ENCODE results near the gene NELFB. TPM values are rescaled to one million over a fixed set of nuclear protein-coding genes. Genes with fewer than 3 reads are reported as not detected.
A peak's percentile ranks its signal among the peaks of the same experiment; 100 is the strongest.
"Not testable (repeated sequence)": the region's sequence is repeated elsewhere in the genome, so short reads cannot be mapped to it uniquely, and the experiment has no call there.

NELFB gene
- polyA plus RNA-seq, 1 donor from 2014 or later = 64.7 TPM

DNA sequence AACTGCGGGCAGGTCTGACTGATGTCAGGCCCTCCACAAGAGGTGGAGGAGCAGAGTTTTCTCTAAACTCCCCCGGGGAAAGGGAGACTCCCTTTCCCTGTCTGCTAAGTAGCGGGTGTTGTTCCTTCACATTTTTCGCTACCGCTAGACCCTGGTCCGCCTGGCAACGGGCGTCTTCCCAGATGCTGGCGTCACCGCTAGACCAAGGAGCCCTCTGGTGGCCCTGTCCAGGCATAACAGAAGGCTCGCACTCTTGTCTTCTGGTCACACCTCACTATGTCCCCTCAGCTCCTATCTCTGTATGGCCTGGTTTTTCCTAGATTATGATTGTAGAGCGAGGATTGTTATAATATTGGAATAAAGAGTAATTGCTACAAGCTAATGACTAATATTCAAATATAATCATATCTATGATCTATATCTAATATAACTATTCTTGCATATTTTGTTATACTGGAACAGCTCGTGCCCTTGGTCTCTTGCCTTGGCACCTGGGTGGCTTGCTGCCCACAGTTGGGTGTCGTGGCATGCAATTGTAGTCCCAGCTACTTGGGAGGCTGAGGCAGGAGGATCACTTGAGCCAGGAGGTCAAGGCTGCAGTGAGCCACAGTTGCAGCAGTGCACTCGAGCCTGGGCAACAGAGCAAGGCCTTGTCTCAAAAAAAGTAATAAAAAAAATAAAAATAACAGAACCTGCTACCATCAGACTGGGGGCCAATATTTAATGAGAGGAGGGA is 7.2 kb downstream of the NELFB start:
- not testable (repeated sequence) for H3K9me2 ChIP-seq (ENCODE audit: insufficient read depth, low read length); H3K9ac ChIP-seq (ENCODE audit: low read length); H3K79me2 ChIP-seq (replicated peaks; ENCODE audit: insufficient read depth, low read length); H3K9me3 ChIP-seq (ENCODE audit: low read length); H3K4me2 ChIP-seq (ENCODE audit: low read length); H3K4me3 ChIP-seq (ENCODE audit: low read length); H3K36me3 ChIP-seq (ENCODE audit: insufficient read depth, low read length); H4K20me1 ChIP-seq (ENCODE audit: insufficient read depth); H3K27me3 ChIP-seq (ENCODE audit: insufficient read depth, low read depth, low read length); H3F3A ChIP-seq (ENCODE audit: insufficient read depth, low read length, poor library complexity, severe bottlenecking); H2AFZ ChIP-seq (ENCODE audit: low read depth, low read length); H3K27ac ChIP-seq (ENCODE audit: low read length)
- TF ChIP-seq SMC3 (conservative IDR thresholded peaks at IDR 0.05; ENCODE audit: poor library complexity) (peak; percentile 48), RAD21 (conservative IDR thresholded peaks at IDR 0.05) (peak; percentile 29)
- TF ChIP-seq, protein P1, sequence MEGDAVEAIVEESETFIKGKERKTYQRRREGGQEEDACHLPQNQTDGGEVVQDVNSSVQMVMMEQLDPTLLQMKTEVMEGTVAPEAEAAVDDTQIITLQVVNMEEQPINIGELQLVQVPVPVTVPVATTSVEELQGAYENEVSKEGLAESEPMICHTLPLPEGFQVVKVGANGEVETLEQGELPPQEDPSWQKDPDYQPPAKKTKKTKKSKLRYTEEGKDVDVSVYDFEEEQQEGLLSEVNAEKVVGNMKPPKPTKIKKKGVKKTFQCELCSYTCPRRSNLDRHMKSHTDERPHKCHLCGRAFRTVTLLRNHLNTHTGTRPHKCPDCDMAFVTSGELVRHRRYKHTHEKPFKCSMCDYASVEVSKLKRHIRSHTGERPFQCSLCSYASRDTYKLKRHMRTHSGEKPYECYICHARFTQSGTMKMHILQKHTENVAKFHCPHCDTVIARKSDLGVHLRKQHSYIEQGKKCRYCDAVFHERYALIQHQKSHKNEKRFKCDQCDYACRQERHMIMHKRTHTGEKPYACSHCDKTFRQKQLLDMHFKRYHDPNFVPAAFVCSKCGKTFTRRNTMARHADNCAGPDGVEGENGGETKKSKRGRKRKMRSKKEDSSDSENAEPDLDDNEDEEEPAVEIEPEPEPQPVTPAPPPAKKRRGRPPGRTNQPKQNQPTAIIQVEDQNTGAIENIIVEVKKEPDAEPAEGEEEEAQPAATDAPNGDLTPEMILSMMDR (IDR thresholded peaks at IDR 0.05; ENCODE audit: poor library complexity, severe bottlenecking) = peak; percentile 56

DNA sequence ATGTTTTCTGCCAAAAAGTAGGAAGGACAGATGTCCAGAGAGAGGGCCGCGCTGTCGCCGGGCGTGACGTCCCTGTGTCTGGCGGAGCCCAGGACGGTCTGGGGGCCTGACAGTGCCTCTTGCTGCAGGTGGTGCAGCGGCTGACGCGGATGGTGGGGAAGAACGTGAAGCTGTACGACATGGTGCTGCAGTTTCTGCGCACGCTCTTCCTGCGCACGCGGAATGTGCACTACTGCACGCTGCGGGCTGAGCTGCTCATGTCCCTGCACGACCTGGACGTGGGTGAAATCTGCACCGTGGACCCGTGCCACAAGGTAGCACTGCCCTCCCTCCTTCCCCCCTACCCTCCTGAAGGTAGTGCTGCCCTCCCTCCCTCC is 7.8 kb downstream of the NELFB start:
- H3K4me3 ChIP-seq (ENCODE audit: low read length) = no peak overlapping the region

GRCh38 chr9:137263506-137263905 is 8.4 kb downstream of the NELFB start:
- Histone ChIP-seq H3K9me2 (ENCODE audit: insufficient read depth, low read length) (no peaks in the 10 kb centered on the region), H3K79me2 (replicated peaks; ENCODE audit: insufficient read depth, low read length) (no peaks in the 10 kb centered on the region), H3K9ac (ENCODE audit: low read length) (no peak overlapping the region), H3K9me3 (ENCODE audit: low read length) (no peaks in the 10 kb centered on the region), H3K4me3 (ENCODE audit: low read length) (no peak overlapping the region), H3F3A (ENCODE audit: insufficient read depth, low read length, poor library complexity, severe bottlenecking) (no peaks in the 10 kb centered on the region), H3K4me2 (ENCODE audit: low read length) (no peak overlapping the region), H2AFZ (ENCODE audit: low read depth, low read length) (no peak overlapping the region), H3K27ac (ENCODE audit: low read length) (no peak overlapping the region), H4K20me1 (ENCODE audit: insufficient read depth) (no peaks in the 10 kb centered on the region), H3K27me3 (ENCODE audit: insufficient read depth, low read depth, low read length) (no peaks in the 10 kb centered on the region), H3K36me3 (ENCODE audit: insufficient read depth, low read length) (no peaks in the 10 kb centered on the region)
- TF ChIP-seq POLR2AphosphoS5 (IDR thresholded peaks at IDR 0.05) (no peak), SMC3 (conservative IDR thresholded peaks at IDR 0.05; ENCODE audit: poor library complexity) (no peak), EP300 (conservative IDR thresholded peaks at IDR 0.05; ENCODE audit: poor library complexity, severe bottlenecking) (no peak), TAF1 (IDR thresholded peaks at IDR 0.05; ENCODE audit: low read depth) (no peak), EZH2 (IDR thresholded peaks at IDR 0.05; ENCODE audit: borderline replicate concordance, insufficient read depth, low read length, poor library complexity, severe bottlenecking) (no peak), RAD21 (conservative IDR thresholded peaks at IDR 0.05) (no peak), MXI1 (conservative IDR thresholded peaks at IDR 0.05; ENCODE audit: poor library complexity, severe bottlenecking) (no peak)
- TF ChIP-seq, protein P2, sequence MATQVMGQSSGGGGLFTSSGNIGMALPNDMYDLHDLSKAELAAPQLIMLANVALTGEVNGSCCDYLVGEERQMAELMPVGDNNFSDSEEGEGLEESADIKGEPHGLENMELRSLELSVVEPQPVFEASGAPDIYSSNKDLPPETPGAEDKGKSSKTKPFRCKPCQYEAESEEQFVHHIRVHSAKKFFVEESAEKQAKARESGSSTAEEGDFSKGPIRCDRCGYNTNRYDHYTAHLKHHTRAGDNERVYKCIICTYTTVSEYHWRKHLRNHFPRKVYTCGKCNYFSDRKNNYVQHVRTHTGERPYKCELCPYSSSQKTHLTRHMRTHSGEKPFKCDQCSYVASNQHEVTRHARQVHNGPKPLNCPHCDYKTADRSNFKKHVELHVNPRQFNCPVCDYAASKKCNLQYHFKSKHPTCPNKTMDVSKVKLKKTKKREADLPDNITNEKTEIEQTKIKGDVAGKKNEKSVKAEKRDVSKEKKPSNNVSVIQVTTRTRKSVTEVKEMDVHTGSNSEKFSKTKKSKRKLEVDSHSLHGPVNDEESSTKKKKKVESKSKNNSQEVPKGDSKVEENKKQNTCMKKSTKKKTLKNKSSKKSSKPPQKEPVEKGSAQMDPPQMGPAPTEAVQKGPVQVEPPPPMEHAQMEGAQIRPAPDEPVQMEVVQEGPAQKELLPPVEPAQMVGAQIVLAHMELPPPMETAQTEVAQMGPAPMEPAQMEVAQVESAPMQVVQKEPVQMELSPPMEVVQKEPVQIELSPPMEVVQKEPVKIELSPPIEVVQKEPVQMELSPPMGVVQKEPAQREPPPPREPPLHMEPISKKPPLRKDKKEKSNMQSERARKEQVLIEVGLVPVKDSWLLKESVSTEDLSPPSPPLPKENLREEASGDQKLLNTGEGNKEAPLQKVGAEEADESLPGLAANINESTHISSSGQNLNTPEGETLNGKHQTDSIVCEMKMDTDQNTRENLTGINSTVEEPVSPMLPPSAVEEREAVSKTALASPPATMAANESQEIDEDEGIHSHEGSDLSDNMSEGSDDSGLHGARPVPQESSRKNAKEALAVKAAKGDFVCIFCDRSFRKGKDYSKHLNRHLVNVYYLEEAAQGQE (IDR thresholded peaks at IDR 0.05; ENCODE audit: borderline replicate concordance) = no peak
- TF ChIP-seq, protein P1 (IDR thresholded peaks at IDR 0.05; ENCODE audit: poor library complexity, severe bottlenecking) = no peak

More for the DNA sequence above, 7.8 kb downstream of the NELFB start:
- Histone ChIP-seq H3K4me2 (ENCODE audit: low read length) (no peak overlapping the region), H3K27ac (ENCODE audit: low read length) (no peak overlapping the region), H3K36me3 (ENCODE audit: insufficient read depth, low read length) (no peaks in the 10 kb centered on the region), H3F3A (ENCODE audit: insufficient read depth, low read length, poor library complexity, severe bottlenecking) (no peaks in the 10 kb centered on the region), H3K9me3 (ENCODE audit: low read length) (no peaks in the 10 kb centered on the region), H4K20me1 (ENCODE audit: insufficient read depth) (no peaks in the 10 kb centered on the region), H3K79me2 (replicated peaks; ENCODE audit: insufficient read depth, low read length) (no peaks in the 10 kb centered on the region), H2AFZ (ENCODE audit: low read depth, low read length) (no peak overlapping the region), H3K9me2 (ENCODE audit: insufficient read depth, low read length) (no peaks in the 10 kb centered on the region), H3K9ac (ENCODE audit: low read length) (no peak overlapping the region), H3K27me3 (ENCODE audit: insufficient read depth, low read depth, low read length) (no peaks in the 10 kb centered on the region)
- TF ChIP-seq MXI1 (conservative IDR thresholded peaks at IDR 0.05; ENCODE audit: poor library complexity, severe bottlenecking) (no peak), POLR2AphosphoS5 (IDR thresholded peaks at IDR 0.05) (no peak), TAF1 (IDR thresholded peaks at IDR 0.05; ENCODE audit: low read depth) (no peak), EP300 (conservative IDR thresholded peaks at IDR 0.05; ENCODE audit: poor library complexity, severe bottlenecking) (no peak), EZH2 (IDR thresholded peaks at IDR 0.05; ENCODE audit: borderline replicate concordance, insufficient read depth, low read length, poor library complexity, severe bottlenecking) (no peak), RAD21 (conservative IDR thresholded peaks at IDR 0.05) (no peak)
- TF ChIP-seq, protein P1 (IDR thresholded peaks at IDR 0.05; ENCODE audit: poor library complexity, severe bottlenecking) = no peak
